Measurements from ENCODE around the gene ZNF232.
"Not testable (repeated sequence)": the region's sequence is repeated elsewhere in the genome, so short reads cannot be mapped to it uniquely, and the experiment has no call there.

The ZNF232 gene

DNA sequence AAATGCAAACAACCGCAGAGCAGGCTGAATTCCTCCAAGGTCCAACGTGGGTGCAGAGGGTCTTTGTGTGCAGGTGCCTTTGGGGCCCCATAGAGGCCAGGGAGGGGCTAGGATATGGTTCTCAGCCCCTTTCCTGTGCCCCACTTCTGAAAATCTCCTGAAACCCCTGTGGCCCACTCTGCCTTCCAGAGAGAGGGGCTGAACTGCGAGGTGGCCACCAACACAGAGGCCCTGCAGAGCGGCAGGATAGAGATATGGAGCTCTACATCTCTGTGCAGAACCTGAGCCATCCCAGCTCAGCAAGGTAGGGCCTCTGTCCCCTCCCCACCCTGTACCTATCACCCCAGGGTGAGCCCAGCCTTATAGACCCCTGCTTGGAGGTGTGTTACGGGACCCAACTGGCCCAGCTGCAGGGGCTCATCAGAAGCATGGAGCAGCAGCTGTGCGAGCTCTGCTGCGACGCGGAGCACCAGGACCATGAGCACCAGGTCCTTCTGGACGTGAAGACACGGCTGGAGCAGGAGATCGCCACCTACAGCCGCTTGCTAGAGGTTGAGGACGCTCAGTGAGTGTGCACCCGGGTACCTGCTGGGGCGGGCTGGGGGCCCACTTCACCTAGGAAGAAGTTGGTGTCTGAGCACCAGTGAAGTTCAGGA is 9.6 kb upstream of the ZNF232 start:
- Histone ChIP-seq H3K4me2 (ENCODE audit: low read depth, low read length, poor library complexity, severe bottlenecking) (no peak overlapping the region), H3K79me2 (ENCODE audit: insufficient read depth, low read length) (no peaks in the 10 kb centered on the region), H3K9ac (ENCODE audit: low read length) (no peak overlapping the region), H3K36me3 (ENCODE audit: low read length) (no peaks in the 10 kb centered on the region), H3K9me3 (ENCODE audit: insufficient read depth, low read length) (no peaks in the 10 kb centered on the region), H2AFZ (ENCODE audit: low read depth, low read length, severe bottlenecking) (no peak overlapping the region), H4K20me1 (ENCODE audit: low read depth, low read length) (no peaks in the 10 kb centered on the region), H3K9me2 (replicated peaks; ENCODE audit: insufficient read depth, low read length) (no peaks in the 10 kb centered on the region), H3K4me3 (ENCODE audit: insufficient read depth, low read length, poor library complexity, severe bottlenecking) (no peak overlapping the region), H3F3A (ENCODE audit: insufficient read depth) (no peaks in the 10 kb centered on the region), H3K27ac (ENCODE audit: low read depth, low read length) (no peak overlapping the region), H3K27me3 (ENCODE audit: low read length) (no peaks in the 10 kb centered on the region)
- TF ChIP-seq, protein P1, sequence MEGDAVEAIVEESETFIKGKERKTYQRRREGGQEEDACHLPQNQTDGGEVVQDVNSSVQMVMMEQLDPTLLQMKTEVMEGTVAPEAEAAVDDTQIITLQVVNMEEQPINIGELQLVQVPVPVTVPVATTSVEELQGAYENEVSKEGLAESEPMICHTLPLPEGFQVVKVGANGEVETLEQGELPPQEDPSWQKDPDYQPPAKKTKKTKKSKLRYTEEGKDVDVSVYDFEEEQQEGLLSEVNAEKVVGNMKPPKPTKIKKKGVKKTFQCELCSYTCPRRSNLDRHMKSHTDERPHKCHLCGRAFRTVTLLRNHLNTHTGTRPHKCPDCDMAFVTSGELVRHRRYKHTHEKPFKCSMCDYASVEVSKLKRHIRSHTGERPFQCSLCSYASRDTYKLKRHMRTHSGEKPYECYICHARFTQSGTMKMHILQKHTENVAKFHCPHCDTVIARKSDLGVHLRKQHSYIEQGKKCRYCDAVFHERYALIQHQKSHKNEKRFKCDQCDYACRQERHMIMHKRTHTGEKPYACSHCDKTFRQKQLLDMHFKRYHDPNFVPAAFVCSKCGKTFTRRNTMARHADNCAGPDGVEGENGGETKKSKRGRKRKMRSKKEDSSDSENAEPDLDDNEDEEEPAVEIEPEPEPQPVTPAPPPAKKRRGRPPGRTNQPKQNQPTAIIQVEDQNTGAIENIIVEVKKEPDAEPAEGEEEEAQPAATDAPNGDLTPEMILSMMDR (IDR thresholded peaks at IDR 0.05; ENCODE audit: insufficient read depth, low read length, poor library complexity, severe bottlenecking): no peak
- TF ChIP-seq EZH2phosphoT487 (conservative IDR thresholded peaks at IDR 0.05; ENCODE audit: low read length): no peak

DNA sequence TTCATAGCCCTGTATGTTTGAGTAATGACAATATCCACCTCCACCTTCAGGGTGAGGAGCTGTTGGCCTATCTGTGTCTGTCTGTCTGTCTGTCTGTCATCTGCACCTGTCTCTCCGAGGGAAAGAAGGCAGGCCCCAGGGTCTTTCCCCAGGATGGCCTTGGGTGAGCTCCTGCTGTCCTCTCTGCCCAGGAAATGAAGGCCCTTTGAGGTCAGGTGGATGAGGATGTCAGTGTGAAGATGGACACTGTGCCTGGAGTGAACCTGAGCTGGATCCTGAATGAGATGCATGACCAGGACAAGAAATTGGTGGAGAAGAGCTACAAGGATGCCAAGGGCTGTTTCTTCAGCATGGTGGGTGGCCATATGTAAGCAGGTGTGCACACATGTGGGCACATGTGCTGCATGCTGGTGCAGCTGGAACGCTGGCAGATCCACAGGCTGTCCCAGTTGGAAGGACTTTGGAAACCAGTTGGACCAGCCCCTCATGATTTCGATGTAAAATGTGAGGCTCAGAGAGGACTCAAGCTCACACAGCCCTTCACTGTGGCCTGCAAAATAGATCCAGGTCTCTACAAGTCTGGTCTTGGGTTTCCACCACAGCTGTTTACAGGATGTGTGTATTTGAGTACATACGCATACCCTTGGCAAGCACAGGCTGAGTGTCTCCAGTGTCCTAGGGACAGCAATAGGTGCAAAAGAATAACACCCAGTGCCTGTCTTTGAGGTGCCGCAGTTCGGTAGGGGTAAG is 8.9 kb upstream of the ZNF232 start:
- not testable (repeated sequence) for H3K27me3 ChIP-seq (ENCODE audit: low read length); H3K27ac ChIP-seq (ENCODE audit: low read depth, low read length)

DNA sequence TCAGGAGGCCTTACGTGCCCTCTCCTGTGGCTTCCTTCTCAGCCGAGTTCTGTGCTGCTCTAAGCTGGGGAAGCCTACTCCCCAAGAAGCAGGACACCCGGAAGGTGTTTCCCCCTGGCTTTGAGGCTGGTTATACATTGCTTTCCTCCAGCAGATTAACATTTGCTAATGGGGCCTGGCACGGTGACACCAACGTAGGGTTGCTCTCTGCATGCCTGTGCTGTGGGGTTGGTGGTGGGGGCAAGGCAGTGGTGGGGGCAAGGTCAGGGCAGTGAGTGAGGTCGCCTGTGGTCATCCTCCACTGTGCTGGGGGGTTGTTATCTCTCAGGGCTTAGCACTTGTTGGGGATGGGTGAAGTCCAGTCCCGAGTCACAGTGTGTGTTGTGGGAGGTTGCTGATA is 8.4 kb upstream of the ZNF232 start:
- no peak overlapping the region for H2AFZ ChIP-seq (ENCODE audit: low read depth, low read length, severe bottlenecking)
- no peaks in the 10 kb centered on the region for H3K27me3 ChIP-seq (ENCODE audit: low read length)
- no peaks in the 10 kb centered on the region for H3K9me3 ChIP-seq (ENCODE audit: insufficient read depth, low read length)
- H3K4me2 ChIP-seq (ENCODE audit: low read depth, low read length, poor library complexity, severe bottlenecking): no peak overlapping the region
- H3F3A ChIP-seq (ENCODE audit: insufficient read depth): no peaks in the 10 kb centered on the region
- H3K9me2 ChIP-seq (replicated peaks; ENCODE audit: insufficient read depth, low read length): no peaks in the 10 kb centered on the region
- no peak overlapping the region for H3K9ac ChIP-seq (ENCODE audit: low read length)
- no peak overlapping the region for H3K27ac ChIP-seq (ENCODE audit: low read depth, low read length)
- no peaks in the 10 kb centered on the region for H3K36me3 ChIP-seq (ENCODE audit: low read length)
- H4K20me1 ChIP-seq (ENCODE audit: low read depth, low read length): no peaks in the 10 kb centered on the region
- no peak for TF ChIP-seq EZH2phosphoT487 (conservative IDR thresholded peaks at IDR 0.05; ENCODE audit: low read length)
- TF ChIP-seq, protein P1 (IDR thresholded peaks at IDR 0.05; ENCODE audit: insufficient read depth, low read length, poor library complexity, severe bottlenecking): no peak
- H3K79me2 ChIP-seq (ENCODE audit: insufficient read depth, low read length): no peaks in the 10 kb centered on the region
- H3K4me3 ChIP-seq (ENCODE audit: insufficient read depth, low read length, poor library complexity, severe bottlenecking): no peak overlapping the region

More for the DNA sequence above, 8.9 kb upstream of the ZNF232 start:
- not testable (repeated sequence) for H3K9ac ChIP-seq (ENCODE audit: low read length); H4K20me1 ChIP-seq (ENCODE audit: low read depth, low read length); H3F3A ChIP-seq (ENCODE audit: insufficient read depth); H2AFZ ChIP-seq (ENCODE audit: low read depth, low read length, severe bottlenecking); H3K4me2 ChIP-seq (ENCODE audit: low read depth, low read length, poor library complexity, severe bottlenecking); H3K79me2 ChIP-seq (ENCODE audit: insufficient read depth, low read length); H3K9me3 ChIP-seq (ENCODE audit: insufficient read depth, low read length); H3K9me2 ChIP-seq (replicated peaks; ENCODE audit: insufficient read depth, low read length); H3K36me3 ChIP-seq (ENCODE audit: low read length); H3K4me3 ChIP-seq (ENCODE audit: insufficient read depth, low read length, poor library complexity, severe bottlenecking)

DNA sequence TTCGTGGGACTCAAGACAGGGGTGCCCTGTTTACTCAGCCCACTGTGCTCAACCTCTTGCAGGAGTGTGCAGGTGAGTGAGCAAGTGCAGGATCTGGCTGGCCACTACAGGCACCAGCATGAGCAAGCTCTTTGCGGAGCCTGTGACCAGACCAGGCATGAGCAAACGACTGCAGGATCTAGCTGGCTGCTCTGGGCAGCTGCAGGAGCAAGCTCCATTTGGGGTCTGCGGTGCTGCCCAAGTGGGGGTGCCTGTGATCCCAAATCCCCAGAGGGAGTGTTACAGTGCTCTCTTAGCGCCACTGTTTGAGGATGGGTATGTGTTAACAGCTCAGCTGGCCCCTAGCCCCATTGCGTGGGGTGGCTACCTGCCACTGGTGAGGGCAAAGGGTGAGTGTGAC is 6.5 kb upstream of the ZNF232 start:
- Histone ChIP-seq H3K36me3 (ENCODE audit: low read length) (peaks cover 2% of the 10 kb centered on the region; the same call in 1 of the 2 replicates), H3K27ac (ENCODE audit: low read depth, low read length) (no peak overlapping the region), H3K27me3 (ENCODE audit: low read length) (no peaks in the 10 kb centered on the region), H3K79me2 (ENCODE audit: insufficient read depth, low read length) (no peaks in the 10 kb centered on the region), H3K9me2 (replicated peaks; ENCODE audit: insufficient read depth, low read length) (no peaks in the 10 kb centered on the region), H3K4me2 (ENCODE audit: low read depth, low read length, poor library complexity, severe bottlenecking) (no peak overlapping the region), H3K9ac (ENCODE audit: low read length) (no peak overlapping the region), H3K4me3 (ENCODE audit: insufficient read depth, low read length, poor library complexity, severe bottlenecking) (no peak overlapping the region), H4K20me1 (ENCODE audit: low read depth, low read length) (no peaks in the 10 kb centered on the region), H3F3A (ENCODE audit: insufficient read depth) (peaks cover 5% of the 10 kb centered on the region; the same call in 1 of the 2 replicates), H3K9me3 (ENCODE audit: insufficient read depth, low read length) (no peaks in the 10 kb centered on the region), H2AFZ (ENCODE audit: low read depth, low read length, severe bottlenecking) (no peak overlapping the region)
- TF ChIP-seq, protein P1 (IDR thresholded peaks at IDR 0.05; ENCODE audit: insufficient read depth, low read length, poor library complexity, severe bottlenecking): no peak
- TF ChIP-seq EZH2phosphoT487 (conservative IDR thresholded peaks at IDR 0.05; ENCODE audit: low read length): no peak
